HG03175 (cell line): Measurements from ENCODE around the gene HLA-C.
"Not testable (repeated sequence)": the region's sequence is repeated elsewhere in the genome, so short reads cannot be mapped to it uniquely, and the experiment has no call there.

Experiments
- ATAC-seq: cut with Tn5 transposase; IDR thresholded peaks from one replicate; pipeline ENCODE4 v1.9.1; 2021; ENCODE audit warnings: mild to moderate bottlenecking, moderate library complexity; ENCODE audit not compliant: unreplicated experiment

The HLA-C gene

GRCh38 chr6:31271641-31272357 lies at the start of gene HLA-C:
TSS of gene HLA-C (minus strand) at chr6:31272092. CDS start at chr6:31272071, 21 bp downstream.
- ATAC-seq = peak; percentile 92

GRCh38 chr6:31321005-31321707 lies 49.3 kb upstream of the HLA-C start:
- no peak for ATAC-seq

DNA sequence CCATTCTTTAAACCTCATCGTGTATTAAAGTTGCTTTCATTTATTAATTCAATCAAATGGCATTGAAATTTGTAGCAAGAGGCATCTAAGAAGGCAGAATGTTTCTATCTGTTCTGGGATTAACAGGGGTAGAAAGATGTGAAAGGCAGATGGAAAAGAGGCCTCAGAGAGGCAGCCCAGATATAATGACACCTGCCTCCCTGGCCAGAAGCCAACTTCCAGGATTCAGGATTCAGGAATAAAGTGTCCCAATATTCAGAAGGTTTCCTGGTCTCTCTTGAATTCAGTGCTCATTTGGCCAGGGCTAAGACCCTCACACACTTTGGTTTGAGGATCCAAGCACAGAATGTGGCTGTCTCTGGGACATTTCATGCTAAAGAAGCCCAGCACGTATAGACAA lies 45.1 kb upstream of the HLA-C start:
- ATAC-seq = no peak

DNA sequence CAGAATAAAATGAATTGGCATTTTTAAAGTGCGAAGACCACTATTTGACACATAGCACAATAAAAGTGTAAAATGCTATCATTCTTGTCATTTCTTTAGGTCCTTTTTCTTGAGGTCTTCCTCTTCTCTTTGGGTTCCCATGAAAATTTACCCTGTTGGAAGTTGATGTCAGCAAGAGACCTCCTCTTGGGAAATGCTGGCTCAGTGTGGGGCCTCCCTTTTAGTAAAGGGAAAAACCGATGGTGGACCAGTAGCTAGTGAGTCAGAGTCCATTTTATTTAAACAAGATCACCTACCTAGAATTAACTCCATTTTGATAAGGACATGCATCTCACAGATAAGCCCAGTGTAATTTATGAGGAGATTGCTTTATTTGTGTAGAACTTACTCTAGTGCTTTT lies 37.7 kb upstream of the HLA-C start:
- ATAC-seq = no peak

DNA sequence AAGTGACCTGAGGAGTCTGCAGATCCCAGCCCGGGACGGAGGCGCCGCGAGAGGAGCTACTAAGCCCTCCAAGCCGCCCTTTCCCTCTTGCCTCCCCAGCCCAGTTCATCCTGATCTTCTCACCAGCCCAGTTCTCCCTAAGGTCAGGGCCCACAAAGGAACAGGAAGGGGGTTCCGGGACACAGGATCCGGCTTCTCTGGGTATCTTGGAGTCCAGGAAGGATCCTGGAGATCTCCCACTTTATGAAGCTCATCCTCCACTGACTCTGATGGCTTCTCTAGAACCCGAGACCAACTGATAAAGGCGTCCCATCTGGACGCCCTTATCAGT lies 36.9 kb upstream of the HLA-C start:
- ATAC-seq = no peak

DNA sequence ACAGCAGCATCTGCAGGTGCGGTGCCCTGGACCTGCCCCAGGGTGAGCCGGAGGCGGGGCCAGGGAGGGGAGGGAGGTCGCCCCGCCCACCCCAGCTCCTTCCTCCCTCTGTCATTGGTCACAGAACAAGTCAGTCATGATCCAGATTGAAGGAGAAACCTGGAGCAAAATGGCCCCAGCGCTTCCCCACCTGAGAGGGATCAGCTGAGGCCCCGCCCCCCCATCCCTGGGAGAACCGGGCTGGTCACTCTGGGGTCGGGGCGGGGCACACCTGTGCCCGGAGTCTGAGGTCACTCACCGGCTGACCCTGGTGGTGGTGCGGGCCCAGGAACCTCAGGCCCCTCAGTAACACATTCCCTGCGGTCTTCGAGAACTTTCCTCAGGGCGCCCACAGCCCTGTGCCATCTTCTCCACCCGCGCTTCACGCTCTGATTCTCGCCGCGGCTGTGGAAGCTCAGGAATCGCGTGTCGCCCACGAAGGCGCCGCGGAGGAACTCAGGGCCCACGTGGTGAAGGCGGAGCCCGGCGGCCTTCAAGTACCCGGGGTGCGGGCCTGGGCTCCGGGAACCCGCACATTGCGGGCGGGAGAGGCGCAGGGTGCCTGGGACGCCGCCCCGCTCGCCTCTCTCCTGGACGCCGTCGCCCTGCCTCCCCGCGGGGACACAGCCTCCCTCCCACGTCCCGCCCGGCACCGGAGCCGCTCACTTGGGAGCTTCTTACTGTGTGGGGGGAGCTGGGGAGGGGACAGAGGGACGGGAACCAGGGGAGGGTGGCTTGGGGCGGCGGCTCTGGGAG lies 36.4 kb upstream of the HLA-C start:
- no peak for ATAC-seq

DNA sequence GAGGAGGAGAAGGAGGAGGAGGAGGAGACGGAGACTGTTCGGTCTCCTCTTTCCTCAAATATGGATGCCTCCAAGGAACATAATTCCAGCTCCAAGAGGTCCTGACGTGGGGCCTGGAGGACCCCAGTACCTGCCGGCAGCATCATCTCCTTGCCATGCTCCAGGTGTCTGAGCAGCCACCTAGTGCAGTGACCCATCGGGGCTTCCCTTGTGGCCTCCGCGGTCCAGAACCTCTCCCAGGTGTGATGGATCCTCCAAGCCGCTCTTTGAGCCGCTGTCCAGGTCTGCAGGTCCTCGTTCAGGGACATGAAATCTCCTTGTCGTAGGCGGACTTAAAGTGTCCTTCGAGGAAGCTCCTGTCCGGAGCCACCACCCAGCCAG lies 35.8 kb upstream of the HLA-C start:
- no peak for ATAC-seq

DNA sequence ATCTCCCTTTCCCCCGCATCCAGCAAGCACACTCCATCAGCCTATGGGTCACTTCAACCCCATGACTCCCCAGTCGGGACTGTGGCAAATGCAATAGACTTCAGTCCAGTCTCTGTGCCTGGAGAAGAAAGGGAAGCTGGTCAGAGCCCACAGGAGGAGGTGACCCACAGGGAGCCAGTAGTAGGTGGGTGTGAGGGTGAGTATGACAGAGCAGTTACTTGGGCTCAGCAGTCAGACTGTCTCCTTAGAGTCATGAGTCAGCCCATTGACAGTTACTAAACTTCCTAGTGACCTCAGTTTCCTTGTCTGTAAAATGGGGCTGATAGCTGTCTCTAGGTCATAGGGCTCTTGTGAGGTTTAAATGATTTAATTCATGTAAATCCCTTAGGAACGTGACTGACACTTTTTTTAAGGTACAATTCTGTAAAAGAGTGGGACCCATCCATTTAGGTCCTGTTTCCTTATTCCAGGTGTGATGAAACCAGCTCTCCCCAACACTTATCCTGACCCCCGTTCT lies 33.9 kb upstream of the HLA-C start:
- no peak for ATAC-seq

DNA sequence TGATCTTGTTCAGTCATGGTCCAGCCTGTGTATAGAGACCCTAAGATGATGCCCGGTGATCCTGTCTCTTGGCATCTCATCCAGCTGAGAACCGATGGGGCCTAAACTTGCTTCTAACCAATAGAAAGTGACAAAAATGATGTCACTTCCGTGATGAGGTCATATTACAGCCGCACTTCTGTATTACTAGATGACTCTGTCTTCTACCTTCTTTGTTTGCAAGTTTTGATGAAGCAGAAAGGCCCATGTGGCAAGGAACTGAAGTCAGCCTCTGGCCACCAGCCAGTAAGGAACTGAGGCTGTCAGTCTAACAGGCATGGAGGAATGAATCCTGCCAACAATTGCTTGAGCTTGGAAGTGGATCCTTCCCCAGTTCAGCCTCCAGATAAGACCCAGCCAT lies 32.8 kb upstream of the HLA-C start:
- ATAC-seq = no peak

DNA sequence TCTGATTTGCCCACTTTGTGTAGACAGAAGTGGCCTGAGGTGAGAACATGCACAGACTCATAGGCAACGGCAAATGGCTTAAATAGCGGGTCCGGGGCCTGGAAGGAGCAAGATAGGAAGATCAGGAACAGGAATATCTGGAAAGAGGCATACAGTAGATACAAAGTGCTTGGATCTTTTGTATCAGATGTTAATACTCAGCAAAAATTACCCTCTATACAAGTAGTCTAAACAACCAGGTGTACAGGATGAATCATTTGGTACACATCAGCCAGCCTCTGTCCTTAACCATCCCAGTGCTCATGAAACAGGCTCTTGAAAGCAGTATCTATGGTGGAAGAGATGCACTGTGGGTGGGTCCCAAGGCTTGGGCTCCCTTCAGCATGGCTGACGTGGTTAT lies 28.9 kb upstream of the HLA-C start:
- no peak for ATAC-seq

- no peak for ATAC-seq
These were observed 28.1 kb upstream of the HLA-C start for GRCh38 chr6:31299947-31300346.

GRCh38 chr6:31299511-31299910 lies 27.6 kb upstream of the HLA-C start:
- ATAC-seq = no peak

DNA sequence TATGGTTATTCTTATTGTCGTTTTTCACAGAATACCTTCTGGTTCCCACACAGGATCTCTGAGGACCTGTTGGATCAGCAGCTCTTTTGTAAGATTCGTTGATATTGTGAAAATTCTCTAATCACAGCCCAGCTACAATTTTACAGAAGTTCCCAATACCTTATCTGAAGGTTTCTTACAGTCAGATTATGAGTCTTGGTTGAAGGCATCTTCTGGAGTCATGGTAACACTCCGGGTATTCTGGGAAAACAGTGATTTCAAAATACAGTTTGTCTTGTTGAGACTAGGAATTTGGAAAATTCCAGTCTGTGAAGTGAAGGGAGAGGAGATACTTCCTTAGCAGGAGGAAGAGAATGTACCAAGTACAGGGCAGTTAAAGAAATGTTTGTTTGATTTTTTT lies 22.2 kb upstream of the HLA-C start:
- ATAC-seq = no peak

DNA sequence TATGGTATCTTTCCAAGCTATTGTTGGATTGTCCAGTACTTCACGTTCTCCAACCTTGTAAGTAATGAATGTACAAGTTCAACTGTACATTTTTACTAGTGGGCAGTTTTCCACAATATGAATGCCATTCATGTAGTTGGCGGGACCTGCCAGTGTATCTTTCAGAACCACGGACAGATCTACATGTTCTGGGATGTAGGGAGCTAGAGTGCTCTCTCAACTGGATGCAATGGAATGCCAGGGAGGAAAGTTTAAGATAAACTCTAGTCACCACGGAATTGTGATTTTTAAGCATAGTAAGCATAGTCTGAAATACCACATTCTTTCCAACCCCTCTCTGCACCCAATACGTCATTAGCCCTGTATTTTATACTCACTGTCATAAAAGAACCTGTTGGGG lies 21.5 kb upstream of the HLA-C start:
- no peak for ATAC-seq

DNA sequence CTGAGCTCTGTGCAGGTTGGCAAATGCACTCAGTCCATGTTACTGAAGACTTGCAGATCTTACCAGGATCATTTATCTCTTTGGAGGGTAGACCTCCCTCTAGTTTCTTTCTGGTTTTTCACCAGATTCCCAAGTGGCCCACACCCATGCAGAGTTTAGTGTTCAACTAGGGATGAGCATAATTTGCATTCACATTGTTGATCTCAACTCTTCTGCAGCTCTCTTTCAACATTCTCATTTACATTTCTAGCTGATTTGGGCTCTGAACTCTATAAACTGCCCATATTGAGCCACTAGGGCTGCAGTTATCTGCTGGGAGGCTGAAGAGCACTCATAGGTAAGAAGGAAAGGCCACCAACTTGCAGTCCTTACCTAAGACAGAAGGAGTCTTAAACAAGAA lies 17.9 kb upstream of the HLA-C start:
- ATAC-seq = no peak

DNA sequence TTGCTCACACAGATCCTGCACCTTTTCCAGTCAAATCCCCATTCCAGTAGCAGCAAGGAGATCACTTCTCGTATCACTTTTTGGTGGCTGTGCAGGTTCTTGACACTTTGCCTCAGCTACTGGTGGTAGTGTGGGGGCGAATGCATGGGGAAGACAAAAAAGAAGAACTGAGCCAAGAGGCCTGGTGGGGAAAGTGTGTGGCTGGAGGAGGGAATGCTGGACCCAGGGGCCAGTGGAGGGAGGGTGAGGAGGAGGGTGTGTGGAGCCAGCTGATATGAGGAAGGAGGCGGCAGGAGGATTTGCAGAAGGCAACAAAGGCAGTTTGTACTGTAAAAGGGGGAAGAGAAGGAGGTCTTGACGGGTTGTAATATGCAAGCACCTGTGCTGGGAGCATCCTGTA lies 15.7 kb upstream of the HLA-C start:
- ATAC-seq = no peak

- no peak for ATAC-seq
These were observed 14.1 kb upstream of the HLA-C start for GRCh38 chr6:31285982-31286381.

GRCh38 chr6:31285486-31285885 lies 13.6 kb upstream of the HLA-C start:
- no peak for ATAC-seq

DNA sequence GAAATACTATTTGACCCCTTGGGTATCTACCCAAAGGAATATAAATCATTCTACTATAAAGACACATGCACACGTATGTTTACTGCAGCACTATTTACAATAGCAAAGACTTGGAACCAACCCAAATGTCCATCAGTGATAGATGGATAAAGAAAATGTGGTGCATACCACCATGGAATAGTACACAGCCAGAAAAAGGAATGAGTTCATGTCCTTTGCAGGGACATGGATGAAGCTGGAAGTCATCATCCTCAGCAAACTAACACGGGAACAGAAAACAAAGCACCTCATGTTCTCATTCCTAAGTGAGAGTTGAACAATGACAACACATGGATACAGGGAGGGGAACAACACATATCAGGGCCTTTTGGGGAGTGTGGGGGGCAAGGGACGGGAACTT lies 7.8 kb upstream of the HLA-C start:
- not testable (repeated sequence) for ATAC-seq

DNA sequence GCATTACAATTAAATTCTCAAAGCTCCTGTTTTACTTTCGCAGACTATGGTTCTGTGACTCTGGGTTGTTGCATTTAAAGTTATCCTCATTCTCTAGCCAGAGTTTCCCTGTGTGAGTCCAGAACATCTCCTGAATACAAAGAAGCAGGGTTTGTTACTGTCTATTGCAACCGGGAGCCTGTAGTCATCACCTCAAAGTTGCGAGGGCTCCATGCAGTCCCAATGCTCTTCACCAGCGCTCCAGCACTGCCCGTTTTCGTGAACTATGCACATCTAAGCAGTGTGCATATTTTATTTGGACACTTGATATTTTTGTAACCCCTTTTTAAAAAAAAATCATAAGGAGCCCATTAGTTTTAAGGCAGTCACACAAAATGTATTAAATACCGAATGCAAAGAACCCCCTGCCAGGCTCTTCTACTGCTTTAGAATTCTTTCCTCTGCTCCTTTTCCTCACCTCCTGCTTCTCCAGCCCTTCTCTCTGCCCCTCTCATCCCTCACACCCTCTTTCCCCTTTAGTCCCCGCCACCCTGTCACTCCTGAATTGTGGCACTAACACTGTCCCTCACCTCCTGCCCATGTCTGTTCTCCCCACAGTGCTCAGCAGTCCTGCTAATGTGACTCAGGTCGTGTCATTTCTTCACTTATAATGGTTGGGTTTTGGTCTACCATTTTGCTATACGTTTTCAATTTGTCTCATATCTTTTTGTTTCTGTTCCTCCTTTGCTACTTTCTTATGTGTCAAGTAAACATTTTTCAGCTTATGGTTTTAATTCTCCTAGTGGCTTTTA lies 1.1 kb upstream of the HLA-C start:
- no peak for ATAC-seq

- ATAC-seq = no peak
These were observed 544 bp upstream of the HLA-C start for GRCh38 chr6:31272436-31272835.
